HepG2 (cell line): Measurements from ENCODE around the gene RELB. TPM values are rescaled to one million over a fixed set of nuclear protein-coding genes. Genes with fewer than 3 reads are reported as not detected.

Experiments
- ARID2 ChIP-seq: sonication (generic); formaldehyde crosslinking; IDR thresholded peaks from 2 replicates; pipeline ENCODE4 v1.8.1; 2022; ENCODE audit warnings: mild to moderate bottlenecking, missing genetic modification reagents, borderline replicate concordance
- BCL6 ChIP-seq: IDR thresholded peaks from 2 replicates; pipeline ENCODE4 v1.6.1; 2016; ENCODE audit warnings: missing genetic modification reagents, missing compliant biosample characterization
- BHLHE40 ChIP-seq: IDR thresholded peaks from 2 replicates; pipeline ENCODE4 v1.6.1; 2011; ENCODE audit warnings: low read length, improper control_type of control experiment
- CREM ChIP-seq, 2 experiments: sonication (generic) in 1 of 2; formaldehyde crosslinking in 1 of 2; IDR thresholded peaks; 2 replicates each; pipeline versions ENCODE4 v1.4.0 to v1.6.1; 2016 to 2020; ENCODE audit warnings: antibody characterized with exemption in 1 of 2, mild to moderate bottlenecking in 1 of 2, missing genetic modification reagents in 1 of 2
- E2F1 ChIP-seq: sonication (generic); formaldehyde crosslinking; IDR thresholded peaks from 2 replicates; pipeline ENCODE4 v1.5.0; 2020; ENCODE audit warnings: missing genetic modification reagents
- KDM6A ChIP-seq: IDR thresholded peaks from 2 replicates; pipeline ENCODE4 v1.6.1; 2016; ENCODE audit warnings: low read depth
- MBNL3 ChIP-seq: fragments of 250-450 bp; sonication (Bioruptor Pico); conservative IDR thresholded peaks from 2 replicates; pipeline ENCODE4 v1.8.0; 2022; ENCODE audit warnings: mild to moderate bottlenecking, inconsistent platforms
- PAXIP1 ChIP-seq: sonication (generic); formaldehyde crosslinking; conservative IDR thresholded peaks from 2 replicates; pipeline ENCODE4 v1.4.0; 2020; ENCODE audit warnings: mild to moderate bottlenecking, missing genetic modification reagents, moderate library complexity
- RFX5 ChIP-seq: IDR thresholded peaks from 2 replicates; pipeline ENCODE4 v1.6.1; 2011; ENCODE audit warnings: low read depth, low read length, improper control_type of control experiment
- ZBTB25 ChIP-seq: IDR thresholded peaks from 2 replicates; pipeline ENCODE4 v1.6.1; 2018; ENCODE audit warnings: missing genetic modification reagents
- ZHX1 ChIP-seq: sonication (generic); formaldehyde crosslinking; IDR thresholded peaks from 2 replicates; pipeline ENCODE4 v1.8.1; 2022; ENCODE audit warnings: low read depth, mild to moderate bottlenecking, missing genetic modification reagents
- ZNF776 ChIP-seq: sonication (generic); formaldehyde crosslinking; IDR thresholded peaks from 2 replicates; pipeline ENCODE4 v1.4.0; 2020; ENCODE audit warnings: mild to moderate bottlenecking, missing genetic modification reagents
- ZNF790 ChIP-seq: sonication (generic); formaldehyde crosslinking; IDR thresholded peaks from 2 replicates; pipeline ENCODE4 v1.8.0; 2022; ENCODE audit warnings: missing genetic modification reagents, mild to moderate bottlenecking, borderline replicate concordance
- ZNF879 ChIP-seq: sonication (generic); formaldehyde crosslinking; IDR thresholded peaks from 2 replicates; pipeline ENCODE4 v1.8.1; 2023; ENCODE audit warnings: missing genetic modification reagents
- ZSCAN29 ChIP-seq: sonication (generic); formaldehyde crosslinking; conservative IDR thresholded peaks from 2 replicates; pipeline ENCODE4 v1.4.0; 2020; ENCODE audit warnings: mild to moderate bottlenecking, missing genetic modification reagents
- polyA plus RNA-seq, 8 experiments: library from polyadenylated mRNA; depleted of rRNA in 3 of 8; stranded (reverse) in 7 of 8; unstranded in 1 of 8; fragments of >200 nt; fragmentation: Illumina TruSeq in 4 of 8; extraction: Trizol in 4 of 8; gene quantifications; 2 replicates each; pipeline versions ENCODE4 v1.2.1 to v1.2.3, GENCODE V29; 2011 to 2016; ENCODE audit warnings: low read depth in 4 of 8, missing spikeins in 1 of 8, mixed read lengths in 1 of 8; ENCODE audit not compliant: insufficient read depth in 1 of 8
- total RNA-seq, 5 experiments: library from RNA; depleted of rRNA; stranded (reverse); fragments of >200 nt; fragmentation: Illumina TruSeq; extraction: Trizol; gene quantifications; 2 replicates each; pipeline ENCODE4 v1.2.3, GENCODE V29; 2016; ENCODE audit warnings: low read depth in 1 of 5
- TF ChIP-seq, protein P1 (sequence below): sonication (generic); formaldehyde crosslinking; IDR thresholded peaks from 2 replicates; pipeline ENCODE4 v1.4.0; 2020; ENCODE audit warnings: mild to moderate bottlenecking, missing genetic modification reagents
- TF ChIP-seq, protein P2 (sequence below): sonication (generic); formaldehyde crosslinking; IDR thresholded peaks from 2 replicates; pipeline ENCODE4 v1.5.0; 2020; ENCODE audit warnings: missing genetic modification reagents

The RELB gene
- total and polyA plus RNA-seq, 2 of the 13 experiments (the other 11 are each of a cell fraction or from before 2014, with no cell fraction given) = 1.9 to 3.5 TPM

DNA sequence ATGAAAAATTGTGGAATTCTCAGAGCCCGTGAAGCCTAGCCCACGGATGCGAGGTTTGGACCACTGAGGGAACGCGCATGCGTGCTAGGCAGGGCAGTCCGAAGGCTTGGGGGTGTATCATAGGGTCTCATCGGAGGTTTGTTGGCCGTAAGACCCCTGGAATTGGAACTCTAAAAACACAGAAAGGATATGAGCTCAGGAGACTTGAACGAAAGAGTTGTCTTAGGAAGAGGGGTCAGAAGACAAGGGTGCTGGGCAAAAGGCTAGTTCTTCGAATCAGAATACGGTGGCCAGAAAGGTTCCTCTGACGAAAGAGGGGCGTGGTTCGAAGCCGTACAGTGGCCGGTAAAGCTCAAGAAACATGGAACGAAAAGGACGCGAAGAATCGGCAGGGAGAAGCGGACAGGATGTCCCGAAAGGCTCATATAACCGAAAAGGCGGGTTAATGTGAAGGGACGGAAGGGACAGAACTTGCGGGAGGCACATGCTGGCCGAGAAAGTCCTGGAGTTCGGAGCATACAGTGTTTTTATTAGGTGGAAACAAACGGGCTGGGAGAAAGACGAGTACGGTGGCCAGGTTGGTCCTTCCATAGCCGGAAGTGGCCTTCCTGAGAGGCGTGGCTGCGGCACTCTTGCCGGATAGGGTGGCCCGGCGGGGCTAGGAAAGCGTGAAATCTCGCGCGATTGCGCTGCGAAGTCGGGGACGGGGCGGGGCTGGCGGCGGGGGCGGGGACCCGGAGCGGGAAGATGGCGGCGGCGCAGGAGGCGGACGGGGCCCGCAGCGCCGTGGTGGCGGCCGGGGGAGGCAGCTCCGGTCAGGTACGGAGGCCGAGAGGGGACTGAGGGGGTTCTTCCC lies 46.4 kb upstream of the RELB start, which contains the start of gene CLPTM1 (continued):
- no peak; the same call in 1 of the 2 replicates for TF ChIP-seq ZHX1
- no peak for TF ChIP-seq KDM6A
- TF ChIP-seq RFX5 = peak; percentile 15; the same call in 1 of the 2 replicates
- no peak for TF ChIP-seq E2F1 (CRISPR knock-in tag)
- TF ChIP-seq CREM (IDR thresholded peaks at IDR 0.05) = peak; percentile 91
- no peak for TF ChIP-seq CREM (CRISPR knock-in tag; IDR thresholded peaks at IDR 0.05)
- TF ChIP-seq ZNF776 (CRISPR knock-in tag) = no peak
- TF ChIP-seq, protein P1, sequence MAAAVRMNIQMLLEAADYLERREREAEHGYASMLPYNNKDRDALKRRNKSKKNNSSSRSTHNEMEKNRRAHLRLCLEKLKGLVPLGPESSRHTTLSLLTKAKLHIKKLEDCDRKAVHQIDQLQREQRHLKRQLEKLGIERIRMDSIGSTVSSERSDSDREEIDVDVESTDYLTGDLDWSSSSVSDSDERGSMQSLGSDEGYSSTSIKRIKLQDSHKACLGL (CRISPR knock-in tag) = no peak
- TF ChIP-seq ZNF879 = peak; percentile 59; the same call in 1 of the 2 replicates
- no peak for TF ChIP-seq ZNF790 (CRISPR knock-in tag)
- TF ChIP-seq ZBTB25 (CRISPR knock-in tag) = peak; percentile 72; the same call in 1 of the 2 replicates
- TF ChIP-seq BHLHE40 = no peak
- TF ChIP-seq, protein P2, sequence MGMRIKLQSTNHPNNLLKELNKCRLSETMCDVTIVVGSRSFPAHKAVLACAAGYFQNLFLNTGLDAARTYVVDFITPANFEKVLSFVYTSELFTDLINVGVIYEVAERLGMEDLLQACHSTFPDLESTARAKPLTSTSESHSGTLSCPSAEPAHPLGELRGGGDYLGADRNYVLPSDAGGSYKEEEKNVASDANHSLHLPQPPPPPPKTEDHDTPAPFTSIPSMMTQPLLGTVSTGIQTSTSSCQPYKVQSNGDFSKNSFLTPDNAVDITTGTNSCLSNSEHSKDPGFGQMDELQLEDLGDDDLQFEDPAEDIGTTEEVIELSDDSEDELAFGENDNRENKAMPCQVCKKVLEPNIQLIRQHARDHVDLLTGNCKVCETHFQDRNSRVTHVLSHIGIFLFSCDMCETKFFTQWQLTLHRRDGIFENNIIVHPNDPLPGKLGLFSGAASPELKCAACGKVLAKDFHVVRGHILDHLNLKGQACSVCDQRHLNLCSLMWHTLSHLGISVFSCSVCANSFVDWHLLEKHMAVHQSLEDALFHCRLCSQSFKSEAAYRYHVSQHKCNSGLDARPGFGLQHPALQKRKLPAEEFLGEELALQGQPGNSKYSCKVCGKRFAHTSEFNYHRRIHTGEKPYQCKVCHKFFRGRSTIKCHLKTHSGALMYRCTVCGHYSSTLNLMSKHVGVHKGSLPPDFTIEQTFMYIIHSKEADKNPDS (CRISPR knock-in tag) = no peak
- no peak for TF ChIP-seq MBNL3
- TF ChIP-seq PAXIP1 (CRISPR knock-in tag) = peak; percentile 52
- 0 out of 2 replicates have a peak, but pooled peaks have one; percentile 45 for TF ChIP-seq ZSCAN29 (CRISPR knock-in tag)
- TF ChIP-seq ARID2 (CRISPR knock-in tag) = no peak
- 0 out of 2 replicates have a peak, but pooled peaks have one; percentile 14 for TF ChIP-seq BCL6 (CRISPR knock-in tag)
